Measurements from ENCODE around the gene NRBP1.

Gene NRBP1

DNA sequence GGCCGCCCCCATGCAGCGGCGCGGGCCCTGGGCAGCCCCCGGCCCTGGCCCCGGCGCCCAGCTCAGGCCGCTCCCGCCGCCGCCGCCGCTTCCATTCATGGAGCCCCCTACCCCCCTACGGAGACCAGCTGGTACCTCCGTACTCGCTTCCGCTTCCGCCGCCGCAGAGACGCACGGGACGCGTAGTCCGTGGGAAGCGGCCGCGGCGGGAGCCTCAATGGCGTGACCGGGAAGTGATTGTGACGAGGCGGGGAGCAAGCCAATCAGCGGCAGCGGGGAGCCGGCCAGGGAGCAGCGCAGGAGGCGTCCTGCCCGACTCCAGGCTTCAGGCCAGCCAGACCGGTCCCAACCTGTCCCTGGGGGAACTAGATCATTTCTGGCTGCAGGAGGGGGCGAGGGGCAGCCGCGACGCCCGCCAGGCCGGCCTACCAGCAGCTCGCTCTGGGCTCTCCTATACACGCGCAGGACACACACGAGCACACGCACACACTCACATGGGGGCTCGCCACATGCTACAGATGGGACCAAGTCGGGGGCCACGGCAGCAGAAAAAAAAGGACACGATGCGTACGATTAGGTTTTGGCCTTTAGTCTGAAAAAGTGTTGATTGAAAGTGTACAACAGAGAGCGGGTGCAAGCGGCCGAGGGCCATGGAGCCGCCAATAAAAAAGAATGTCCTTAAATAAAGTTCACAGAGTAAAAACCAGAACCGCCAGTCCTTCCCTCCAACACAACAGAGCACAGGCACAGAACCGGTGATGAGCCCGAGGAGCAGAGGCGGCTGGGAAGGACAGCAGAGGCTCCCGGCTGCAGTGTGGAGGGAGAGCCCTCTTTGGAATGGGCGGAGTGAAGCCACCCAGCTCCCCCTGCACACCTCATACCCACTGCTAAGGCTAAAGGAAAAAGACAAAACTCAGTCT lies 47.5 kb upstream of the NRBP1 start, which contains the start of gene ZNF513:
Gene ZNF513, minus strand, starts transcription at position 109 of the 920 bp plus-strand sequence. CDS start 208 bp downstream, outside the sequence.
- Histone ChIP-seq H3K4me3 (peak within 1 kb of the TSS; percentile 67 to 68), H3K9me3 (no peaks in the 10 kb centered on the region), H3K4me1 (peaks cover 0 to 28% (median 18%) of the 10 kb centered on the region in 4 donors), H3K36me3 (peaks cover 17 to 68% (median 51%) of the 10 kb centered on the region in 3 donors), H3K27ac (peak within 1 kb of the TSS; percentile 83 to 89), H3K27me3 (no peaks in the 10 kb centered on the region)
- peak; percentile 96 to 98 for DNase-seq
- intact Hi-C loops (cut with DNase I; ENCODE audit: low total_unique reads): loop anchor here (5.0 kb wide), 1 partner anchor 46 kb away; the partner anchor contains the start of gene NRBP1
- TF ChIP-seq CTCF (IDR thresholded peaks at IDR 0.05): no peak

- H3K27ac ChIP-seq: peak overlapping the region; percentile 83 to 89
- intact Hi-C loops (cut with DNase I; ENCODE audit: low total_unique reads): loop anchor here (5.0 kb wide), 1 partner anchor 46 kb away; the partner anchor contains the start of gene NRBP1
- no peaks in the 10 kb centered on the region for H3K9me3 ChIP-seq
- peaks cover 0 to 28% (median 18%) of the 10 kb centered on the region in 4 donors for H3K4me1 ChIP-seq
- no peak for TF ChIP-seq CTCF (IDR thresholded peaks at IDR 0.05)
- H3K27me3 ChIP-seq: no peaks in the 10 kb centered on the region
- peak overlapping the region in 1 of 2 donors; percentile 68 for H3K4me3 ChIP-seq
- peaks cover 9 to 68% (median 51%) of the 10 kb centered on the region in 3 donors for H3K36me3 ChIP-seq
- DNase-seq: no peak
Measured at GRCh38 chr2:27381577-27382181, 46.8 kb upstream of the NRBP1 start.

DNA sequence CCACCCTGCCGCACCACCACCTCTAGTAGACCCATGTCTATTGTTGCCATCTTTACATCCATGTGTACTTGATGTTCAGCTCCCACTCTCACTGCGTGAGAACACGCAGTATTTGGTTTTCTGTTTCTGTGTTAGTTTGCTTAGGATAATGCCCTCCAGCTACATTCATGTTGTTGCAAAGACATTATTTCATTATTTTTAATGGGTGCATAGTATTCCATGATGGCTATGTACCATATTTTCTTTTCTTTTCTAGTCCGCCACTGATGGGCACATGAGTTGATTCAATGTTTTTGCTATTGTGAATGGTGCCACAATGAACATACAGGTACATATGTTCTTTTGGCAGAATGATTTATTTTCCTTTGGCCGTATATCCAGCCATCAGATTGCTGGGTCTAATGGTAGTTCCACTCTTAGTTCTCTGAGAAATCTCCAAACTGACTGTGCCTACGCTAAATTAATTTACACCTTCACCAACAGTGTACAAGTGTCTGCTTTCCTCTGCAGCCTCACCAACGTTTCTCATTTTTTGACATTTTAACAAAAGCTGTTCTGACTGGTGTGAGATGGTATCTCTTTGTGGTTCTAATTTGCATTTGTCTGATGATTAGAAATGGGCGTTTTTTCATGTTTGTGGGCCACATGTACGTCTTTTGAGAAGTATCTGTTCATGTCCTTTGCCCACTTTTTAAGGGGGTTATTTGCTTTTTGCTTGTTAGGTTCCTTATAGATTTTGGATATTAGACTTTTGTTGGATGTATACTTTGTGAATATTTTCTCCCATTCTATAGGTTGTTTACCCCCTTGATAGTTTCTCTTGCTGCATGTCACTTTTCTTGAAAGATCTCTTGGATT lies 37.4 kb upstream of the NRBP1 start:
- no peak overlapping the region for H3K27ac ChIP-seq
- no peak for TF ChIP-seq CTCF (IDR thresholded peaks at IDR 0.05)
- peaks cover 0 to 24% (median 6%) of the 10 kb centered on the region in 3 donors for H3K36me3 ChIP-seq
- no peaks in the 10 kb centered on the region for H3K27me3 ChIP-seq
- no peaks in the 10 kb centered on the region for H3K4me1 ChIP-seq
- H3K9me3 ChIP-seq: no peaks in the 10 kb centered on the region
- no peak for DNase-seq
- intact Hi-C loops (cut with DNase I; ENCODE audit: low total_unique reads): no loop called here
- H3K4me3 ChIP-seq: no peak overlapping the region

DNA sequence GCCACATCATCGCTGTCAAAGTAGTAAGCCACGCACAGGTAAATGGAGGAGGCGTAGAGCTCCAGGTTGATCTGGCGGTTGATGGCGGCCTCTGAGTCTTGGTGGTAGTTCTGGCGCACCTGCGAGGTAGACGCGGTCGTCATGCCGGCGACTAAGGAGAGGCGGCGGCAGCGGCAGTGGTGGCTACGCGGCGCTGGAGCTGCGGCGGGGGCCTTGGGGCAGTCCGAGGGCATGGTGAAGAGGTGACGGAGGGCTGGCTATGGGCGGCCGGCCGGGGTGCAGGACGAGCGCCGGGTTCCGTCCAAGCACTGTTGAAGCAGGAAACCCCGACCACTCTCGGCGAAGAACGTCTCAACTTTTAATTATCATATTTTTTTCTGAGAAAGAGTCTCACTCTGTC lies 35.2 kb upstream of the NRBP1 start:
- Histone ChIP-seq H3K4me3 (no peak overlapping the region), H3K36me3 (peaks cover 0 to 13% (median 0%) of the 10 kb centered on the region in 3 donors), H3K27me3 (no peaks in the 10 kb centered on the region), H3K4me1 (no peaks in the 10 kb centered on the region), H3K9me3 (no peaks in the 10 kb centered on the region), H3K27ac (no peak overlapping the region)
- TF ChIP-seq CTCF (IDR thresholded peaks at IDR 0.05): no peak
- no peak for DNase-seq
- intact Hi-C loops (cut with DNase I; ENCODE audit: low total_unique reads): no loop called here

GRCh38 chr2:27398962-27399361 lies 29.5 kb upstream of the NRBP1 start:
- Histone ChIP-seq H3K27ac (no peak overlapping the region), H3K36me3 (peaks cover 0 to 5% (median 0%) of the 10 kb centered on the region in 3 donors), H3K9me3 (no peaks in the 10 kb centered on the region), H3K4me3 (no peak overlapping the region), H3K4me1 (no peaks in the 10 kb centered on the region), H3K27me3 (no peaks in the 10 kb centered on the region)
- no peak for DNase-seq
- intact Hi-C loops (cut with DNase I; ENCODE audit: low total_unique reads): no loop called here
- no peak for TF ChIP-seq CTCF (IDR thresholded peaks at IDR 0.05)
